ENCODE measurements around the gene TRPV2.

DNA sequence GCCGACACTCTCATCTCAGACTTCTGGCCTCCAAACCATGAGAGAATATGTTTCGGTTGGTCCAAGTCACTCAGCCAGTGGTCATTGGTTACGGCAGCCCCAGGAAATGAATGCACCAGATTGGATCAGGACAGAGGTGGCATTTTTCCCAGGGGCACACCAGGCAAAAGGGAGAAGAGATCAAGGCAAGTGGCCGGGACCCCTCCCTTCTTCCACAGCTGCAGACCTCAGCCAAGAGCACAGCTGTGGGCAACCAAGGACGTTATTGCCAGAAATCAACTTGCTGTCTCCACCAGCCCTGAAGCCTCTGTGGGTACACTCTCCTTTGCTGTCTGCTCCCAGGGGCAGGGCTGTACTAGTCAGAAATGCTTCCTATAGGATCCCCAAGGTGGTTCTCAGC is 55.9 kb downstream of the TRPV2 start:
- TF ChIP-seq, protein P1, sequence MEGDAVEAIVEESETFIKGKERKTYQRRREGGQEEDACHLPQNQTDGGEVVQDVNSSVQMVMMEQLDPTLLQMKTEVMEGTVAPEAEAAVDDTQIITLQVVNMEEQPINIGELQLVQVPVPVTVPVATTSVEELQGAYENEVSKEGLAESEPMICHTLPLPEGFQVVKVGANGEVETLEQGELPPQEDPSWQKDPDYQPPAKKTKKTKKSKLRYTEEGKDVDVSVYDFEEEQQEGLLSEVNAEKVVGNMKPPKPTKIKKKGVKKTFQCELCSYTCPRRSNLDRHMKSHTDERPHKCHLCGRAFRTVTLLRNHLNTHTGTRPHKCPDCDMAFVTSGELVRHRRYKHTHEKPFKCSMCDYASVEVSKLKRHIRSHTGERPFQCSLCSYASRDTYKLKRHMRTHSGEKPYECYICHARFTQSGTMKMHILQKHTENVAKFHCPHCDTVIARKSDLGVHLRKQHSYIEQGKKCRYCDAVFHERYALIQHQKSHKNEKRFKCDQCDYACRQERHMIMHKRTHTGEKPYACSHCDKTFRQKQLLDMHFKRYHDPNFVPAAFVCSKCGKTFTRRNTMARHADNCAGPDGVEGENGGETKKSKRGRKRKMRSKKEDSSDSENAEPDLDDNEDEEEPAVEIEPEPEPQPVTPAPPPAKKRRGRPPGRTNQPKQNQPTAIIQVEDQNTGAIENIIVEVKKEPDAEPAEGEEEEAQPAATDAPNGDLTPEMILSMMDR (IDR thresholded peaks at IDR 0.05): no peak
- TF ChIP-seq POLR2A (IDR thresholded peaks at IDR 0.05): no peak
